GM19099 (cell line): ENCODE data around the gene ZNF181.

Source experiments
- POLR2A ChIP-seq: IDR thresholded peaks from 3 replicates; pipeline ENCODE4 v1.6.1; 2011; ENCODE audit warnings: low read depth; ENCODE audit not compliant: insufficient read length; ENCODE audit errors: extremely low read depth

The ZNF181 gene

GRCh38 chr19:34793565-34793964 is 59.5 kb downstream of the ZNF181 start:
- TF ChIP-seq POLR2A, result no peak

GRCh38 chr19:34794066-34794960 is 60.3 kb downstream of the ZNF181 start:
- TF ChIP-seq POLR2A, result no peak
